ENCODE measurements around the gene IPO5. TPM values are rescaled to one million over a fixed set of nuclear protein-coding genes. Genes with fewer than 3 reads are reported as not detected.

Gene IPO5
- total and polyA plus RNA-seq, 2 of the 8 experiments (the other 6 are each of a cell fraction or from before 2014, with no cell fraction given) = 143 to 410 TPM

DNA sequence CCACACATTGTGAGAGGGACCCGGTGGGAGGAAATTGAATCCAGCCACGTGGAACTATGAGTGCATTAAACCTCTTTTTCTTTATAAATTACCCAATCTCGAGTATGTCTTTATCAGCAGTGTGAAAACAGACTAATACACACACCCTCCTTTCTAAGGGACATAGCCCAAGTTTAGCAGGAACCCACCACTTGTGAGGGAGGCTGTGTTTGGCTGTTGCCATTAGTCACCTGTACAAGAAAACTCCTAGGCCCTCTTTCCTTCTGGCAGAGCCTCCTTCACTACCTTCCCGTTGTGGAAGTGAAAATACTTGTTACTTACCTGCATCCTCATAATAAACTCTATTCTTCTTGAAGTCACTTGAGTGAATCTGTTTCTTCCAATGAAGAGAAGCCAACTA is 113.2 kb downstream of the IPO5 start (continued):
- TF ChIP-seq CTBP2 (IDR thresholded peaks at IDR 0.05; ENCODE audit: borderline replicate concordance, insufficient read depth, insufficient read length, low read length) (no peak), USF2 (IDR thresholded peaks at IDR 0.05; ENCODE audit: low read length) (no peak), TAF1 (IDR thresholded peaks at IDR 0.05; ENCODE audit: low read depth, low read length) (no peak), TAF7 (optimal IDR thresholded peaks at IDR 0.05; ENCODE audit: borderline replicate concordance, low read depth, low read length) (no peak), SIX5 (IDR thresholded peaks at IDR 0.05; ENCODE audit: low read depth, low read length) (no peak), EGR1 (IDR thresholded peaks at IDR 0.05; ENCODE audit: borderline replicate concordance, low read depth, low read length) (no peak)
